Measurements from ENCODE around the gene INO80C. TPM values are rescaled to one million over a fixed set of nuclear protein-coding genes. Genes with fewer than 3 reads are reported as not detected.

INO80C gene
- total and polyA plus RNA-seq, 2 of the 4 experiments (the other 2 are of a cell fraction), result 5.6 to 17.1 TPM

- in situ Hi-C loops (cut with MboI; ENCODE audit: low sequenced_read_pairs) (no loop called here), intact Hi-C loops (cut with micrococcal nuclease) (no loop called here), dilution Hi-C loops (cut with HindIII; ENCODE audit: low sequenced_read_pairs, unreplicated experiment) (no loop called here)
- H4K8ac ChIP-seq (ENCODE audit: low read depth in 2 of 2, low read length in 2 of 2), result no peak overlapping the region
- no peak overlapping the region; the same call in 1 of the 2 replicates for H3K18ac ChIP-seq (ENCODE audit: low read depth, low read length)
- H4K20me1 ChIP-seq (ENCODE audit: insufficient read depth, low read length), result no peaks in the 10 kb centered on the region
- no peak overlapping the region for H2BK5ac ChIP-seq (ENCODE audit: low read depth, low read length, poor library complexity, severe bottlenecking)
- peaks cover 21% of the 10 kb centered on the region for H3K27me3 ChIP-seq (ENCODE audit: control insufficient read depth, insufficient read depth, low read length)
- H3K23ac ChIP-seq (ENCODE audit: low read depth, low read length), result no peak overlapping the region
- no peak overlapping the region for H3K4me2 ChIP-seq (ENCODE audit: low read depth, low read length)
- no peaks in the 10 kb centered on the region for H3K79me1 ChIP-seq (ENCODE audit: low read depth in 1 of 2, low read length in 2 of 2)
- no peak overlapping the region for H4K5ac ChIP-seq (ENCODE audit: low read depth, low read length)
- H2AK9ac ChIP-seq (replicated peaks; ENCODE audit: low read depth, low read length, poor library complexity), result no peak overlapping the region
- no peak overlapping the region for H2AFZ ChIP-seq (replicated peaks; ENCODE audit: low read length, poor library complexity)
- H3K36me3 ChIP-seq (ENCODE audit: control insufficient read depth, insufficient read depth, low read length), result no peaks in the 10 kb centered on the region
- POLR2A ChIA-PET (ENCODE audit: unreplicated experiment), result no interaction called here
- H3K14ac ChIP-seq (replicated peaks; ENCODE audit: low read depth, low read length), result no peak overlapping the region
- no peak overlapping the region for H3K56ac ChIP-seq (ENCODE audit: extremely low read depth, insufficient read depth, low read length)
- DNase-seq, result no peak
- no peak overlapping the region for H3K4ac ChIP-seq (ENCODE audit: low read depth, low read length)
- no peak overlapping the region for H4K91ac ChIP-seq (ENCODE audit: insufficient read depth, low read depth, low read length)
- H2BK15ac ChIP-seq (ENCODE audit: low read depth, low read length), result no peak overlapping the region
- H2BK120ac ChIP-seq (ENCODE audit: low read depth, low read length), result no peak overlapping the region
- TF ChIP-seq CTCF (conservative IDR thresholded peaks at IDR 0.05; ENCODE audit: low read depth, low read length) (no peak), USF2 (IDR thresholded peaks at IDR 0.05; ENCODE audit: low read depth, low read length) (no peak), POLR2A (IDR thresholded peaks at IDR 0.05; ENCODE audit: low read depth, low read length) (no peak), RFX5 (IDR thresholded peaks at IDR 0.05; ENCODE audit: low read depth, low read length) (no peak), BHLHE40 (IDR thresholded peaks at IDR 0.05; ENCODE audit: low read depth, low read length) (no peak), SMC3 (IDR thresholded peaks at IDR 0.05; ENCODE audit: low read depth, low read length) (no peak), CHD1 (IDR thresholded peaks at IDR 0.05; ENCODE audit: low read depth, low read length) (no peak), ELK1 (IDR thresholded peaks at IDR 0.05; ENCODE audit: borderline replicate concordance, low read depth, low read length) (no peak), MXI1 (IDR thresholded peaks at IDR 0.05; ENCODE audit: borderline replicate concordance, low read depth, low read length) (no peak), FOS (IDR thresholded peaks at IDR 0.05; ENCODE audit: low read depth, low read length) (no peak), RCOR1 (IDR thresholded peaks at IDR 0.05; ENCODE audit: insufficient replicate concordance, low read length) (no peak), MAFK (IDR thresholded peaks at IDR 0.05; ENCODE audit: low read depth, low read length) (no peak), CEBPB (IDR thresholded peaks at IDR 0.05; ENCODE audit: low read depth, low read length) (no peak), RAD21 (IDR thresholded peaks at IDR 0.05; ENCODE audit: low read length) (no peak), NFE2L2 (IDR thresholded peaks at IDR 0.05; ENCODE audit: low read depth, low read length) (no peak), MAZ (IDR thresholded peaks at IDR 0.05; ENCODE audit: borderline replicate concordance, low read depth, low read length) (no peak)
- no peak overlapping the region for H2AK5ac ChIP-seq (ENCODE audit: low read depth, low read length)
- no peak overlapping the region for H3K27ac ChIP-seq (ENCODE audit: insufficient read depth, low read length)
- no peak for ATAC-seq (ENCODE audit: low read depth)
- no TSS peak for BruUV-seq (replicated peaks)
- no peaks in the 10 kb centered on the region for H3K9me1 ChIP-seq (ENCODE audit: insufficient read depth, low read length)
- H3K9me3 ChIP-seq (ENCODE audit: control insufficient read depth, insufficient read depth, low read length), result no peaks in the 10 kb centered on the region
- no peak overlapping the region for H3K4me3 ChIP-seq (ENCODE audit: insufficient read depth, low read depth, low read length)
- no CpG with 5 or more reads among the region's 4 CpGs for WGBS, 2 experiments (ENCODE audit: extremely low coverage in 2 of 2, insufficient read length in 1 of 2)
- peaks cover 4% of the 10 kb centered on the region; the same call in 1 of the 2 replicates for H3K4me1 ChIP-seq (ENCODE audit: control insufficient read depth, insufficient read depth, low read length)
- CTCF ChIA-PET, result interaction anchor here (0.6 kb wide), 1 partner anchor 165 kb away, joined by 3 read pairs; no protein-coding TSS in a partner anchor
- no peak overlapping the region for H2BK20ac ChIP-seq (ENCODE audit: low read depth, low read length)
- no peak overlapping the region for H3K9ac ChIP-seq (ENCODE audit: low read depth, low read length)
These were observed 7.2 kb upstream of the INO80C start for GRCh38 chr18:35504996-35505395.

All from IMR-90 (cell line).